GM12874 (cell line): Measurements from ENCODE around the gene NIPBL.

Experiments
- TF ChIP-seq, protein P1 (sequence below): IDR thresholded peaks from 2 replicates; pipeline ENCODE4 v1.5.1; 2011; ENCODE audit warnings: low read depth, mild to moderate bottlenecking, control low read depth, low read length, moderate library complexity; ENCODE audit not compliant: insufficient read depth

Gene NIPBL

DNA sequence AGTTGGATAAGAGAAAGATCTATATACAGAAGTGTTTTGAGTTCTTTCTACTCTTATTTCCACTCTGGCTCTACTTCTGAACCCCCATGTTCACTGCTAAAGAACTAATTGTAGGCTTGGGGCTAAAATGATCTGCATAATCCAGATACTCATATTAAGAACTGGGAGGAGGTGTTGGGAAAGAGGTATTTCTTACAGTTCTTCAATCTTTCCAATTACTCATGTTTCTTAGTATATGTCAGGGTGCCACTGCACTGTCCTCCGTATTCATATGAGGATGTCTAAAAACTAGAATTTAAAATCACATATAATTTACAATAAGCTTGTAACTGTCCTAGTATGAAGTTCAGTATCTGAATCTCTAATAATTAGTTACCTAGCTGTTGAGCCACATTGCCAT, 12.7 kb downstream of the NIPBL start:
- TF ChIP-seq, protein P1, sequence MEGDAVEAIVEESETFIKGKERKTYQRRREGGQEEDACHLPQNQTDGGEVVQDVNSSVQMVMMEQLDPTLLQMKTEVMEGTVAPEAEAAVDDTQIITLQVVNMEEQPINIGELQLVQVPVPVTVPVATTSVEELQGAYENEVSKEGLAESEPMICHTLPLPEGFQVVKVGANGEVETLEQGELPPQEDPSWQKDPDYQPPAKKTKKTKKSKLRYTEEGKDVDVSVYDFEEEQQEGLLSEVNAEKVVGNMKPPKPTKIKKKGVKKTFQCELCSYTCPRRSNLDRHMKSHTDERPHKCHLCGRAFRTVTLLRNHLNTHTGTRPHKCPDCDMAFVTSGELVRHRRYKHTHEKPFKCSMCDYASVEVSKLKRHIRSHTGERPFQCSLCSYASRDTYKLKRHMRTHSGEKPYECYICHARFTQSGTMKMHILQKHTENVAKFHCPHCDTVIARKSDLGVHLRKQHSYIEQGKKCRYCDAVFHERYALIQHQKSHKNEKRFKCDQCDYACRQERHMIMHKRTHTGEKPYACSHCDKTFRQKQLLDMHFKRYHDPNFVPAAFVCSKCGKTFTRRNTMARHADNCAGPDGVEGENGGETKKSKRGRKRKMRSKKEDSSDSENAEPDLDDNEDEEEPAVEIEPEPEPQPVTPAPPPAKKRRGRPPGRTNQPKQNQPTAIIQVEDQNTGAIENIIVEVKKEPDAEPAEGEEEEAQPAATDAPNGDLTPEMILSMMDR: no peak

DNA sequence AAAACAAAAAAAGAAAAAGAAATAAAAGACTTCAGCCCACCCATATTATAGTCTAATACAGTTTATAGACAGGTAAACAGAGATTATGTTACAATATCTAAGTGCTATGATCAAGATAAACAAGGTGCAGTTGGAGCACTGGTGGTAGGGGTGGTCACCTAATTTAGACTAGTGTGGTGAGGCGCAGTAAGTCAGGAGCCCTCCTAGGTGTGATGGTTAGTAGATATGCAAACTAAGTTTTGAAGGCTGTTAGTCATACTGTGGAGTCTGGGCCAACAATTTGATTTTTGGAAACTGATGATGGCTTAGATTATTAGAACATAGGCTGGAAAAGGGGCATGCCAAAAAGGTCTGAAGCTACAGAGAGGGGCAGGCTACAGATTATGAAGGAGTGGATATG, 14.7 kb downstream of the NIPBL start:
- TF ChIP-seq, protein P1: no peak

DNA sequence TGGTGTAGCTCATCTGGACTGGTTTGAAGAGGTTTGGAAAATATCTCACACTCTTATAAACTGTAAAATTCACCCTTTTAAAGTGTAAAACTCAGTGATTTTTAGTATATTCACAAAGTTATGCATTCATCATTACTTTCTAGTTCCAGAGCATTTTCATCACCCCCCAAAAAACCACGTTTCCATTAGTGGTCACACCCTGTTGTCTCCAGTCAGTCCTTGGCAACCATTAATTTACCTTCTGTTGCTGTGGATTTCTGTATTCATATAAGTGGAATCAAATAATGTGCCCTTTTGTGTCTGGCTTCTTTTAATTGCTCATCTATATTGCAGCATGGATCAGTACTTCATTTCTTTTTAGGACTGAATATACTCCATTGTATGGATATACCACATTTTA, 18.4 kb downstream of the NIPBL start:
- TF ChIP-seq, protein P1: no peak

DNA sequence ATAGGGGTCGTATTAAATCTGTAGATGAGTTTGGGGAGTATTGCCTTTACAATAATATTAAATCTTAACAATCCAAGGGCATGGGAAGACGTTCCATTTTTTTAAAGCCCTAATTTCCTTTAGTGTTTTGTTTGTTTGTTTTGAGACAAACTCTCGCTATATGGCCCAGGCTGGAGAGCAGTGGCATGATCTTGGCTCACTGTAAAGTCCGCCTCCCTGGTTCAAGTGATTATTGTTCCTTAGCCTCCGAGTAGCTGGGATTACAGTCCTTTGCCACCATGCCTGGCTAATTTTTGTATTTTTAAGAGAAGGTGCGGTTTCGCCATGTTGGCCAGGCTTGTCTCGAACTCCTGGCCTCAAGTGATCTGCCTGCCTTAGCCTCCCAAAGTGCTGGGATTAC, 19.9 kb downstream of the NIPBL start:
- TF ChIP-seq, protein P1: no peak

DNA sequence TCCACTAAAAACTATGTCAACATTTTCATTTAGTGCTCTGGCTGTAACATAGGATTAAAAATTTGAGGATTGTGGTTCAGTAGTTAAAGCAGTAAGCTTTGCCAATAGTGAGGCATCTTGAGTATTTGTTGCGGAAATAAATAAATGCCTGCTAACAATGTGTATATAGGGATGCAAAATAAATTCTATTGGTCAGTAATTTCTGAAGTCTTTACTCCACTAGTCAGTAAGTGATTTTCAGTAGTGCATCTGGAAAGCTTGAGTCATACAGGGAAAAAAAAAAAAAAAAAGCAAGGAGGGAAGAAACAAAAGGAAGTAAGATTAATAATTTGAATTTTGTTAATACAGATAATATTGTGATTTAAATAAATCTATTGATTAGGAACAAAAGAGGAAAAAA, 21.0 kb downstream of the NIPBL start:
- TF ChIP-seq, protein P1: no peak

DNA sequence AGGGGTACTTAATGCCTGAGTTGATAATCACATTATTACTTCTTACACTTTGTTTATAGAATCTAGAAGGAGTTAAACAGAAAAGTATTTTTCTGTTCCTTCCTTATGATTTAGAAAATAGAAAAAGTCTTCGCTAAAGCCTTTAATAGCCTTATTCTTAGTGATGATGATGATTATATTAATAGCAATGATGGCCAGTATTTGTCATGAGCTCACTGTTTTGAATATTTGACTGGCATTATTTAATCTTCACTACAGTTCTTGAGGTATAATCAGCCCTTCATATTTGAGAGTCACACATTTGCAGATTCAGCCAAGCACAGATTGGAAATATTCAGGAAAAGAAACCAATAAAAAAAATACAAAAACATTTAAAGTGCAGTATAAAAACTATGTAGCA, 23.3 kb downstream of the NIPBL start:
- TF ChIP-seq, protein P1: no peak

DNA sequence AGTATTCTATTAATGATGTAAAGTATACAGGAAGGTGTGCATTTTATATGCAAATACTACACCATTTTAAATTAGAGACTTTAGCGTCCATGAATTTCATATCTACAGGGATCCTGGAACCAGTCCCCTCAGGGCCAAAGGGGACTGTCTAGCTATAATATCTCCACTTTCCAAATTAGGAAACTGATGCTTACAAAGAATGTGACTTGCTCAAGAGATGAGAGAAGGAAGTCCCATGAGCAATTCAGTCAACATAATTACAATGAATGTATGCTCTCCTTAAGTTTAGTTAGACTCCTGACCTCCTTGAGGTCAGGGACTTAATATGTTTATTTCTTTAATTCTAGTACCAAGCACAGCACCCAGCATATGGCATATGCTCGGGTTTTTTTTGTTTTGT, 23.7 kb downstream of the NIPBL start:
- TF ChIP-seq, protein P1: no peak

DNA sequence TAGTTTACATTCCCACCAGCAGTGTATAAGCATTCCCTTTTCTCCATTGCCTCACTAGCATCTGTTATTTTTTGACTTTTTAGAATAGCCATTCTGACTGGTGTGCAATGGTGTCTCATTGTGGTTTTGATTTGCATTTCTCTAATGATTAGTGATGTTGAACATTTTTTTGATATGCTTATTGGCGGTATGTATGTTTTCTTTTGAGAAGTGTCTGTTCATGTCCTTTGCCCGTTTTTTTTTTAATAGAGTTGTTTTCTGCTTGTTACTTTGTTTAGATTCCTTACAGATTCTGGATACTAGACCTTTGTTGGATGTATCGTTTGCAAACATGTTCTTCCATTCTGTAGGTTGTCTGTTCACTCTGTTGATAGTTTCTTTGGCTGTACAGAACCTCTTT, 25.3 kb downstream of the NIPBL start:
- TF ChIP-seq, protein P1: no peak
